Heart left ventricle (tissue), 13 donors: Measurements from ENCODE around the gene CNNM3.

Experiments used
- POLR2A ChIP-seq, 2 donors: fragments of 450-650 bp; IDR thresholded peaks; one replicate each; pipeline ENCODE4 v1.6.1; 2017; ENCODE audit warnings: antibody characterized with exemption in 2 of 2, mild to moderate bottlenecking in 2 of 2, moderate library complexity in 2 of 2
- TF ChIP-seq, protein P1 (sequence below), 12 donors: fragments of 200-600 bp; sonication (generic) in 4 of 12; IDR thresholded peaks; one replicate each; pipeline versions ENCODE4 v1.5.0 to v1.8.0; 2018 to 2022; ENCODE audit warnings: antibody characterized with exemption in 12 of 12, mild to moderate bottlenecking in 5 of 12
- donor health status: ischemic (EF 13 %, LVEDD 7.1; RV severe dilation, severe dysfunction).
- donor health status: DM: no; HTN: yes; CAD: no.
- donor health status: DM: no; HTN: no; CAD: no.
- donor health status: ischemic (EF 25% LVEDD 6.9; RV normal size, moderate dysfunction).
- donor health status: ischemic (EF 25% LVEDD 5.7; RV mildly dilated, moderate dysfunction).
- donor health status: ischemic (EF 35%, LVEDD 5.7; RV mildly dilated, moderate dysfunction).
- donor health status: nonischemic (EF 11% LVEDD 7.7; RV severe dilation, severe dysfunction).
- donor health status: DM: yes; HTN: yes; CAD: no.
- donor health status: PGD.
- donor health status: ischemic (EF 29% LVEDD 5.4; RV normal size, mild dysfunction).
- donor health status: nonischemic (EF 23%, LVEDD 6.1; RV moderate dilation, normal function).

DNA sequence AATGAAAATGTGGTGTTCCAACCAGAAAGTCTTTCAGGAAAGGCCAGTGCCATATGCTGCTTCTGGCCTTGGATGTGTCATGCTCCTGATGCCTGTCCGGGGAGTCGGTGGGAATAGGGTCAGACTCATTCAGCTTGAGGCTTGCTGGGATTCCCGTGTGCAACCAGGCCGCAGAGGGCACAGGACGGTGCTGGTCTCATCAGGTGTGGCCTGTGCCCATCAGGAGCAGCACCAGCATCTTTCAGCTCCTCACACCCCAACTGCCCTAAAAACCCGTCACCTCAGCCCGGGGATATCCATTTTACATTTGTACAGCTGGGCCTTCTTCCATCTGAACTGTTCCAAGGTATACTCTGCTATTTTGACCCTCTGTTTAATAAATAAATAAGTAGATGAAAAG is 13.3 kb upstream of the CNNM3 start:
- TF ChIP-seq, protein P1, sequence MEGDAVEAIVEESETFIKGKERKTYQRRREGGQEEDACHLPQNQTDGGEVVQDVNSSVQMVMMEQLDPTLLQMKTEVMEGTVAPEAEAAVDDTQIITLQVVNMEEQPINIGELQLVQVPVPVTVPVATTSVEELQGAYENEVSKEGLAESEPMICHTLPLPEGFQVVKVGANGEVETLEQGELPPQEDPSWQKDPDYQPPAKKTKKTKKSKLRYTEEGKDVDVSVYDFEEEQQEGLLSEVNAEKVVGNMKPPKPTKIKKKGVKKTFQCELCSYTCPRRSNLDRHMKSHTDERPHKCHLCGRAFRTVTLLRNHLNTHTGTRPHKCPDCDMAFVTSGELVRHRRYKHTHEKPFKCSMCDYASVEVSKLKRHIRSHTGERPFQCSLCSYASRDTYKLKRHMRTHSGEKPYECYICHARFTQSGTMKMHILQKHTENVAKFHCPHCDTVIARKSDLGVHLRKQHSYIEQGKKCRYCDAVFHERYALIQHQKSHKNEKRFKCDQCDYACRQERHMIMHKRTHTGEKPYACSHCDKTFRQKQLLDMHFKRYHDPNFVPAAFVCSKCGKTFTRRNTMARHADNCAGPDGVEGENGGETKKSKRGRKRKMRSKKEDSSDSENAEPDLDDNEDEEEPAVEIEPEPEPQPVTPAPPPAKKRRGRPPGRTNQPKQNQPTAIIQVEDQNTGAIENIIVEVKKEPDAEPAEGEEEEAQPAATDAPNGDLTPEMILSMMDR (IDR thresholded peaks at IDR 0.05) = no peak
- no peak for TF ChIP-seq POLR2A (IDR thresholded peaks at IDR 0.05)
